ENCODE results near the gene ZDHHC5. TPM values are rescaled to one million over a fixed set of nuclear protein-coding genes. Genes with fewer than 3 reads are reported as not detected.

Gene ZDHHC5
- total and polyA plus RNA-seq, 2 of the 13 experiments (the other 11 are each of a cell fraction or from before 2014, with no cell fraction given) = 26.6 to 34.0 TPM

GRCh38 chr11:57712256-57713150 lies 44.6 kb downstream of the ZDHHC5 start, which contains the start of gene TMX2 (continued):
- TF ChIP-seq TIGD3 (CRISPR knock-in tag; IDR thresholded peaks at IDR 0.05; ENCODE audit: borderline replicate concordance) = no peak
- peak; percentile 89 for TF ChIP-seq PHF20 (CRISPR knock-in tag; IDR thresholded peaks at IDR 0.05)
- TF ChIP-seq ZNF543 (CRISPR knock-in tag; IDR thresholded peaks at IDR 0.05) = peak; percentile 72; the same call in 1 of the 2 replicates
- TF ChIP-seq SIN3B (IDR thresholded peaks at IDR 0.05; ENCODE audit: low read length) = peak; percentile 90
- TF ChIP-seq ZNF510 (CRISPR knock-in tag; IDR thresholded peaks at IDR 0.05; ENCODE audit: low read depth) = 0 out of 2 replicates have a peak, but pooled peaks have one; percentile 50
- TF ChIP-seq ZNF652 (CRISPR knock-in tag; IDR thresholded peaks at IDR 0.05; ENCODE audit: borderline replicate concordance, low read depth) = no peak
- 0 out of 2 replicates have a peak, but pooled peaks have one; percentile 37 for TF ChIP-seq POLR2AphosphoS2 (IDR thresholded peaks at IDR 0.05; ENCODE audit: low read depth, low read length)
- no peak for TF ChIP-seq PTBP1 (IDR thresholded peaks at IDR 0.05; ENCODE audit: low read depth, low read length, poor library complexity, severe bottlenecking)
- peak; percentile 27; the same call in 1 of the 2 replicates for TF ChIP-seq ZNF501 (CRISPR knock-in tag; IDR thresholded peaks at IDR 0.05)
- 0 out of 2 replicates have a peak, but pooled peaks have one; percentile 52 for TF ChIP-seq AHR (CRISPR knock-in tag; IDR thresholded peaks at IDR 0.05)
- peak; percentile 89 for TF ChIP-seq BORCS8-MEF2B (CRISPR knock-in tag; IDR thresholded peaks at IDR 0.05)
- TF ChIP-seq STAT6 (CRISPR knock-in tag; IDR thresholded peaks at IDR 0.05; ENCODE audit: borderline replicate concordance) = peak; percentile 77
- no peak for TF ChIP-seq MLLT10 (CRISPR knock-in tag; IDR thresholded peaks at IDR 0.05)
- TF ChIP-seq ZNF614 (CRISPR knock-in tag; IDR thresholded peaks at IDR 0.05; ENCODE audit: borderline replicate concordance) = no peak
- peak; percentile 71 for TF ChIP-seq SALL2 (CRISPR knock-in tag; IDR thresholded peaks at IDR 0.05)
- peak; percentile 87 for TF ChIP-seq DMAP1 (CRISPR knock-in tag; IDR thresholded peaks at IDR 0.05)
- peak; percentile 97 for TF ChIP-seq CREM (IDR thresholded peaks at IDR 0.05)
- no peak for TF ChIP-seq CREM (CRISPR knock-in tag; IDR thresholded peaks at IDR 0.05)
- peak; percentile 94 for TF ChIP-seq THAP11 (CRISPR knock-in tag; IDR thresholded peaks at IDR 0.05)
- TF ChIP-seq FOXM1 (CRISPR knock-in tag; IDR thresholded peaks at IDR 0.05) = 0 out of 2 replicates have a peak, but pooled peaks have one; percentile 49
- peak; percentile 7; the same call in 1 of the 2 replicates for TF ChIP-seq TFE3 (CRISPR knock-in tag; IDR thresholded peaks at IDR 0.05)
- 0 out of 2 replicates have a peak, but pooled peaks have one; percentile 21 for TF ChIP-seq RARG (CRISPR knock-in tag; IDR thresholded peaks at IDR 0.05; ENCODE audit: low read depth)
- TF ChIP-seq ZNF878 (CRISPR knock-in tag; IDR thresholded peaks at IDR 0.05) = no peak
- peak; percentile 59; the same call in 1 of the 2 replicates for TF ChIP-seq FOXC1 (CRISPR knock-in tag; IDR thresholded peaks at IDR 0.05; ENCODE audit: borderline replicate concordance)
- TF ChIP-seq WIZ (CRISPR knock-in tag; IDR thresholded peaks at IDR 0.05) = no peak
- peak; percentile 94 for TF ChIP-seq NFYC (CRISPR knock-in tag; IDR thresholded peaks at IDR 0.05)
